Measurements from ENCODE around the gene CD320.

Gene CD320

DNA sequence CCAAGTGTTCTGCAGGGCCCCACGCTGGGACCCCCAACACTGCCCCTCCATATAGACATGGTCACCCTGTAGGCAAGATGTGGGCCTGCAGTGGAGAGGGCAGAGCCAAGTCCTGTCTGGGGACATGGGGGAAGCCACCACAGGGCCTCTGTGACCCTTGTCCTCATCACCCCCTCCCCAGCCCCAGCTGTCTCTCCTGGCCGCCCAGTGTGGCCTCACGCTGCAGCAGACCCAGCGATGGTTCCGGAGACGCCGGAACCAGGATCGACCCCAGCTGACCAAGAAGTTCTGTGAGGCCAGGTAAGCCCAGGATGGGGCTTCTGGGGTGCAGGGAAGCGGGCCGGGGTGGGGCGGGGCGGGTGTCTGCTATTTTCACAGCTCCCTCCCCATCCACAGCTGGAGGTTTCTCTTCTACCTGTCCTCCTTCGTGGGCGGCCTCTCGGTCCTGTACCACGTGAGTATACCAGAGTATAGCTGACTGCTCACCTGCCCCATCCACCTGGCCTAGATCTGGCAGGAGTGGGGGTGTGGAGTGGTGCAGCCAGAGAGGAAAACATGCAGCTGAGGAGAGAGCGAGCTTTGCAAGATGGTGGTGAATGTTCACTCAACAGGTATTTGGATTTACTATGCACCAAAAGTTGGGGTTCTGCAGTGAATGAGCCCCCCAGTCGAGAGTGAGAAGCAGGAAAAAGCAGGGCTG, 52.6 kb downstream of the CD320 start:
- no peak for DNase-seq (ENCODE audit: low read depth in 2 of 2, low spot score in 1 of 2)

DNA sequence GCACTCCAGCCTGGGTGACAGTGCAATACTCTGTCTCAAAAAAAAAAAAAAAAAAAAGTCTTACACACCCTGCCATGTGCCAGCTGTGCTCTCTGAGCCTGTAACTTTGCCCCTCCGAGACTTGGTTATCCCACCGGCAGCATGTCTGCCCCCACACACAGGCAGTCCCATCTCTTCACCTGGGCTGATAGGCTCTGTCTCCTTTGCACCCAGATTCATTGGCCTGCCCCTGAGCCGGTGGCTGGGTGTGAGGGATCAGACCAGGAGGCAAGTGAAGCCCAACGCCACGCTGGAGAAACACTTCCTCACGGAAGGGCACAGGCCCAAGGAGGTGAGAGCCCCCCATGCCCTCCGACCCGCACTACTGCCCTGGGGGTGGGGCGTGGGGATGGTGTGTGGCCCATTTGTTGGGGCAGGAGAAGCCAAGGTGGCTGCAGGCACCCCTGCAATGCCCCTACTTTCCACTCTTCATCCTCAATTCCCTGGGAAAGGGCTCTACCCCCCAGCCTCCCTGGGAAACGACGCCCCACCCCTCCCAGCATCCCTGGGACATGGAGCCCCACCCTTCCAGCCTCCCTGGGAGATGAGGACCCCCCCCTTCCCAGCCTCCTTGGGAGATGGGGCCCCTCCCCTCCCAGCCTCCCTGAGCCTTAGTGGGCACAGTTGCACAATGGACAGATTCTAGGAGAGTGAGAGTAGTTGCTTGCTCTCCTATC, 53.7 kb downstream of the CD320 start:
- DNase-seq (ENCODE audit: low read depth in 2 of 2, low spot score in 1 of 2), result no peak

DNA sequence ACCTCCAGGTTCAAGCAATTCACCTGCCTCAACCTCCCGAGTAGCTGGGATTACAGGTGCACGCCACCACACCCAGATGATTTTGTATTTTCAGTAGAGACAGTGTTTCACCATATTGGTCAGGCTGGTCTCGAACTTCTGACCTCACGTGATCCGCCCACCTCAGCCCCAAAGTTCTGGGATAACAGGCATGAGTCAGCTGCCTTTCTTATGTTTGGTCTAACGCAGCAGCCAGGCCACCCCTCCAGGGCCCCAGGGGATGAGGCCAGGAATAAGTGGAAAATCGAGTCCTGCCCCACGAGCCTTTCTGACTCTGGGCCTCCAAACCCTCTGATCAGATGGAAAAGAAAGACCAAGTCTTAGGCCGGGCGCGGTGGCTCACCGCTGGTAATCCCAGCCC, 54.5 kb downstream of the CD320 start:
- DNase-seq (ENCODE audit: low read depth in 2 of 2, low spot score in 1 of 2), result no peak

DNA sequence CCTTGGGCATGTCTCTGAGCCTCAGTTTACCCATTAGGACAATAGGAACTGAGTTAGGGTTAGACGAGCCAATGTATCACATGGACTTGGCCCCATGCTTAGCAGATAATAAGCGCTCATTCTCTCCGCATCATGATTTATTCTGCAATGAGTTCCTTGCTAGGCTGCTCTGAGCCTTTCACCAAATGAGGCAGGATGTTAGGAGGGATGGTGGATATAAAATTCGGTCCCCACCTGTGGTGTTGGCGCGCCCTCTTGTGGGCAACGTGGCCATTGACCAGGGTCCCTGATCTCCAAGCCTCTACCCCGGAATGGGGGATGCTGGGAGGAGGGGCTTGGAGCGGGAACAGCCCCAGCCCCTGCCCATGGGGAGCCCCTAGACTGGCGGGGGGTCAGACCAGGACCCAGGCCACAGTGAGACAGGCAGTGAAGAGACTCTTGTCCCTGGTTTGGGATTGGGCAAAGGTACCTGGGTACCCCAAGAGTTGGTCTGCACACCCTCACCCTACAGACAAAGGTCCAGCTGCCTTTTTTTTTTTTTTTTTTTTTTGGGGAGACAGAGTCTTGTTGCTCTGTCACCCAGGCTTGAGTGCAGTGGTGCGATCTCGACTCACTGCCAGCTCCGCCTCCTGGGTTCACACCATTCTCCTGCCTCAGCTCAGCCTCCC, 55.1 kb downstream of the CD320 start:
- peak; percentile 61 to 76 for DNase-seq (ENCODE audit: low read depth in 2 of 2, low spot score in 1 of 2)

Measured in stimulated activated CD8-positive, alpha-beta memory T cell treated with anti-CD3 and anti-CD28 coated beads, Interleukin-4, amount 100 ng/mL, for 4 hours (primary cell).